Right kidney (tissue), 1 donor: ENCODE results near the gene FAM174B.

Source experiments
- DNase-seq: peaks from one replicate; pipeline ENCODE4 v3.0.0-alpha.2; 2016

Gene FAM174B

GRCh38 chr15:92571824-92572223, 83.8 kb downstream of the FAM174B start:
- no peak for DNase-seq

- no peak for DNase-seq
Measured at GRCh38 chr15:92570391-92570790, 85.2 kb downstream of the FAM174B start.

- DNase-seq, result no peak
Measured at GRCh38 chr15:92569778-92570177, 85.8 kb downstream of the FAM174B start.
